Measurements from ENCODE around the gene CCRL2. TPM values are rescaled to one million over a fixed set of nuclear protein-coding genes. Genes with fewer than 3 reads are reported as not detected.
A peak's percentile ranks its signal among the peaks of the same experiment; 100 is the strongest.

CCRL2 gene
- total and polyA plus RNA-seq, 9 of the 15 experiments (the other 6 are each of a cell fraction or from before 2014, with no cell fraction given), result 3.4 to 5.7 (median 4.0) TPM

DNA sequence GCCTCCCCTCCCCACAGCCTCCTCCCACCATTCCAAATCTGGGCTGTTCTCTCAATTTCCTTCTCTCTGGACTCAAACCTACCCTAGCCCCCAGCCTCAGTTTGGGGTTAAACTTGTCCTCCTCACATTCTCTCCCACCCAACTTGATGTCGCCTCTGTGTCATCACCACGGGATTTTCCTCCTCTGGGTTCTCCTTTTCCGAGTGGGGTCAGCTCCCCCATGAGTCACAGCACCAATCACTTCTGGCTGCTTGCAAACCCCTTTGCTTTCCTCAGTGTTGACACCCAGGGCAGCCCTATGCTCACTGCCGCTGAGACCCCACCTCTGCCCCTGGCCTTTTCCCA lies 644 bp upstream of the CCRL2 start (continued):
- TF ChIP-seq MNT (conservative IDR thresholded peaks at IDR 0.05) (no peak), HMG20B (CRISPR knock-in tag; IDR thresholded peaks at IDR 0.05) (no peak), E2F8 (IDR thresholded peaks at IDR 0.05; ENCODE audit: low read depth, partially characterized antibody) (no peak), CHD4 (IDR thresholded peaks at IDR 0.05; ENCODE audit: insufficient read depth, insufficient replicate concordance, low read depth, low read length, poor library complexity, severe bottlenecking) (peak; percentile 46), ZMIZ1 (IDR thresholded peaks at IDR 0.05; ENCODE audit: low read depth in 2 of 2, low read length in 2 of 2) (no peak), SIX5 (IDR thresholded peaks at IDR 0.05; ENCODE audit: borderline replicate concordance in 1 of 2, insufficient read depth in 1 of 2, low read depth in 1 of 2, low read length in 2 of 2) (no peak), ZBTB7A (IDR thresholded peaks at IDR 0.05; ENCODE audit: borderline replicate concordance, control insufficient read depth, low read depth, low read length) (0 out of 2 replicates have a peak, but pooled peaks have one; percentile 40), MTA1 (IDR thresholded peaks at IDR 0.05; ENCODE audit: borderline replicate concordance) (no peak), ZNF584 (CRISPR knock-in tag; IDR thresholded peaks at IDR 0.05; ENCODE audit: low read depth) (no peak), POLR2G (IDR thresholded peaks at IDR 0.05; ENCODE audit: low read depth, low read length) (no peak), PCBP1 (IDR thresholded peaks at IDR 0.05; ENCODE audit: low read depth, low read length, poor library complexity, severe bottlenecking) (no peak), TAF7 (tag; IDR thresholded peaks at IDR 0.05) (peak; percentile 14; the same call in 1 of the 2 replicates), FOXK1 (CRISPR knock-in tag; IDR thresholded peaks at IDR 0.05; ENCODE audit: borderline replicate concordance) (no peak)
- TF ChIP-seq, protein P1, sequence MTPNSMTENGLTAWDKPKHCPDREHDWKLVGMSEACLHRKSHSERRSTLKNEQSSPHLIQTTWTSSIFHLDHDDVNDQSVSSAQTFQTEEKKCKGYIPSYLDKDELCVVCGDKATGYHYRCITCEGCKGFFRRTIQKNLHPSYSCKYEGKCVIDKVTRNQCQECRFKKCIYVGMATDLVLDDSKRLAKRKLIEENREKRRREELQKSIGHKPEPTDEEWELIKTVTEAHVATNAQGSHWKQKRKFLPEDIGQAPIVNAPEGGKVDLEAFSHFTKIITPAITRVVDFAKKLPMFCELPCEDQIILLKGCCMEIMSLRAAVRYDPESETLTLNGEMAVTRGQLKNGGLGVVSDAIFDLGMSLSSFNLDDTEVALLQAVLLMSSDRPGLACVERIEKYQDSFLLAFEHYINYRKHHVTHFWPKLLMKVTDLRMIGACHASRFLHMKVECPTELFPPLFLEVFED (CRISPR knock-in tag; conservative IDR thresholded peaks at IDR 0.05), result 0 out of 2 replicates have a peak, but pooled peaks have one; percentile 29
- TF ChIP-seq, protein P2, sequence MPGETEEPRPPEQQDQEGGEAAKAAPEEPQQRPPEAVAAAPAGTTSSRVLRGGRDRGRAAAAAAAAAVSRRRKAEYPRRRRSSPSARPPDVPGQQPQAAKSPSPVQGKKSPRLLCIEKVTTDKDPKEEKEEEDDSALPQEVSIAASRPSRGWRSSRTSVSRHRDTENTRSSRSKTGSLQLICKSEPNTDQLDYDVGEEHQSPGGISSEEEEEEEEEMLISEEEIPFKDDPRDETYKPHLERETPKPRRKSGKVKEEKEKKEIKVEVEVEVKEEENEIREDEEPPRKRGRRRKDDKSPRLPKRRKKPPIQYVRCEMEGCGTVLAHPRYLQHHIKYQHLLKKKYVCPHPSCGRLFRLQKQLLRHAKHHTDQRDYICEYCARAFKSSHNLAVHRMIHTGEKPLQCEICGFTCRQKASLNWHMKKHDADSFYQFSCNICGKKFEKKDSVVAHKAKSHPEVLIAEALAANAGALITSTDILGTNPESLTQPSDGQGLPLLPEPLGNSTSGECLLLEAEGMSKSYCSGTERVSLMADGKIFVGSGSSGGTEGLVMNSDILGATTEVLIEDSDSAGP (CRISPR knock-in tag; IDR thresholded peaks at IDR 0.05), result no peak
